ENCODE measurements around the gene DYNC1LI1. TPM values are rescaled to one million over a fixed set of nuclear protein-coding genes. Genes with fewer than 3 reads are reported as not detected.

Gene DYNC1LI1
- total and polyA plus RNA-seq, 2 experiments from 2014 or later: 45.1 to 48.0 TPM

DNA sequence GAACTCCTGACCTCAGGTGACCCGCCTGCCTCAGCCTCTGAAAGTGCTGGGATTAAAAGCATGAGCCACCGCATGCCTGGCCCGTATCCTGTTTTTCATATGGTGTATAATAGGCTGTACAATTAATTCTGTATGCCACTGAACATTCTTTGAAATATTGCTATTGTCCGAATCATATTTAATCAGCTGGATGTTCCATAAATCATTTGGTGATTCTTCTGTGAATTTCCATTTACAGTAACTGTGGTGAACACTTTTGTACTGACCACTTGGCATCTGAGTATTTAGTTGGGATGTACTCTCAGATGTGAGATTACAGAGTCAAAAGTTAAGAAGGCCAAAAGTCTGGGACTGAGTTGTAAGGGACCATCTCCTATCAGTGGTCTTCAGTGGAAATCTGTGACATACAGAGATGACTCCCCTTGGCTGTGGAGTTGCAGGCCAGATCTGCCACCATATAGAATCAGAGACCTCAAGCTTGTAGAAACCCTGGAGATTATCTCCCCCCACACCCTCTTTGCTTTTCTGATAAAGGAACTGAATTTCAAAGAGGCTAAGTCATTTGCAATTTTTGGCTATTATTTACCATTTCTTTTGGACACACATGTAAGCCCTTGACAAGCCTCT is 25.7 kb upstream of the DYNC1LI1 start:
- no peaks in the 10 kb centered on the region for H3K36me3 ChIP-seq (ENCODE audit: insufficient read depth)
- H3K36me3 Mint-ChIP-seq (ENCODE audit: low read depth): no peaks in the 10 kb centered on the region
- H4K20me1 ChIP-seq (replicated peaks; ENCODE audit: insufficient read depth): no peaks in the 10 kb centered on the region
- H3K9me2 ChIP-seq (ENCODE audit: insufficient read depth): no peaks in the 10 kb centered on the region
- TF ChIP-seq, protein P1, sequence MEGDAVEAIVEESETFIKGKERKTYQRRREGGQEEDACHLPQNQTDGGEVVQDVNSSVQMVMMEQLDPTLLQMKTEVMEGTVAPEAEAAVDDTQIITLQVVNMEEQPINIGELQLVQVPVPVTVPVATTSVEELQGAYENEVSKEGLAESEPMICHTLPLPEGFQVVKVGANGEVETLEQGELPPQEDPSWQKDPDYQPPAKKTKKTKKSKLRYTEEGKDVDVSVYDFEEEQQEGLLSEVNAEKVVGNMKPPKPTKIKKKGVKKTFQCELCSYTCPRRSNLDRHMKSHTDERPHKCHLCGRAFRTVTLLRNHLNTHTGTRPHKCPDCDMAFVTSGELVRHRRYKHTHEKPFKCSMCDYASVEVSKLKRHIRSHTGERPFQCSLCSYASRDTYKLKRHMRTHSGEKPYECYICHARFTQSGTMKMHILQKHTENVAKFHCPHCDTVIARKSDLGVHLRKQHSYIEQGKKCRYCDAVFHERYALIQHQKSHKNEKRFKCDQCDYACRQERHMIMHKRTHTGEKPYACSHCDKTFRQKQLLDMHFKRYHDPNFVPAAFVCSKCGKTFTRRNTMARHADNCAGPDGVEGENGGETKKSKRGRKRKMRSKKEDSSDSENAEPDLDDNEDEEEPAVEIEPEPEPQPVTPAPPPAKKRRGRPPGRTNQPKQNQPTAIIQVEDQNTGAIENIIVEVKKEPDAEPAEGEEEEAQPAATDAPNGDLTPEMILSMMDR (conservative IDR thresholded peaks at IDR 0.05; ENCODE audit: low read depth in 2 of 2): no peak
- H3K4me1 Mint-ChIP-seq: peaks cover 33% of the 10 kb centered on the region
- 0 out of 2 replicates have a peak, but pooled peaks cover 4% of the 10 kb centered on the region for H3K27me3 ChIP-seq (ENCODE audit: insufficient read depth)
- no peak overlapping the region for H3K27ac Mint-ChIP-seq
- no peak for DNase-seq (ENCODE audit: low spot score)
- no peak overlapping the region for H3K27ac ChIP-seq (ENCODE audit: low read depth)
- H3K27me3 Mint-ChIP-seq (ENCODE audit: insufficient read depth, low read depth, poor library complexity): peaks cover 5% of the 10 kb centered on the region
- peaks cover 29% of the 10 kb centered on the region for H3K4me1 ChIP-seq (ENCODE audit: insufficient read depth)
- no peaks in the 10 kb centered on the region for H3F3A ChIP-seq (replicated peaks; ENCODE audit: low read depth)
- H3K4me3 ChIP-seq: no peak overlapping the region
- no peak for ATAC-seq
- H3K79me2 ChIP-seq (replicated peaks; ENCODE audit: insufficient read depth): no peaks in the 10 kb centered on the region
- no peak overlapping the region for H3K4me3 Mint-ChIP-seq
- H2AFZ ChIP-seq: no peak overlapping the region
- H3K9me3 Mint-ChIP-seq: no peaks in the 10 kb centered on the region
- no peak overlapping the region for H3K4me2 ChIP-seq

DNA sequence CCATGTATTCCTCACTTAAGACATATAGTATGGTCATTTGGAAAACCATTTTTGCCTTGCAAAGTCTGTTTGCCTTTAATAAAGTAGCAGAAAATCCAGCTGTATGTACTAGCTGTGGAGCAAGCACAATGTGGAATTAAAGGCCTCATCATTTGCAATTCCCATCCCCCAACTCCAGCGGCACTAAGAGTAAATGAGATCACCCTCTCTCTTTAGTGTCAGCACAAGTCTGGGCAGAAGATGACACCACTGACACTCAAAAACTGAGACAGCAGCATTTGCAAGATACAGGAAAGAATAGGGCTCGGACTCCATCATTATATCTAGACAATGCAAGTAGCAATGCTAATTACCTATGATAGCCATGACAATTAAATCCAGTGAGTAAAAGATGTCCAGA is 24.7 kb upstream of the DYNC1LI1 start:
- Mint-ChIP-seq H3K27ac (no peak overlapping the region), H3K9me3 (no peaks in the 10 kb centered on the region)
- H3K27ac ChIP-seq (ENCODE audit: low read depth): no peak overlapping the region
- TF ChIP-seq, protein P2, sequence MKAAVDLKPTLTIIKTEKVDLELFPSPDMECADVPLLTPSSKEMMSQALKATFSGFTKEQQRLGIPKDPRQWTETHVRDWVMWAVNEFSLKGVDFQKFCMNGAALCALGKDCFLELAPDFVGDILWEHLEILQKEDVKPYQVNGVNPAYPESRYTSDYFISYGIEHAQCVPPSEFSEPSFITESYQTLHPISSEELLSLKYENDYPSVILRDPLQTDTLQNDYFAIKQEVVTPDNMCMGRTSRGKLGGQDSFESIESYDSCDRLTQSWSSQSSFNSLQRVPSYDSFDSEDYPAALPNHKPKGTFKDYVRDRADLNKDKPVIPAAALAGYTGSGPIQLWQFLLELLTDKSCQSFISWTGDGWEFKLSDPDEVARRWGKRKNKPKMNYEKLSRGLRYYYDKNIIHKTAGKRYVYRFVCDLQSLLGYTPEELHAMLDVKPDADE (IDR thresholded peaks at IDR 0.05): no peak
- TF ChIP-seq POLR2AphosphoS5 (IDR thresholded peaks at IDR 0.05; ENCODE audit: low read depth): no peak
- TF ChIP-seq, protein P1 (conservative IDR thresholded peaks at IDR 0.05; ENCODE audit: low read depth in 2 of 2): no peak
- TF ChIP-seq EZH2phosphoT487 (IDR thresholded peaks at IDR 0.05; ENCODE audit: unreplicated experiment): no peak
- no peak for TF ChIP-seq ZNF331 (CRISPR knock-in tag; IDR thresholded peaks at IDR 0.05; ENCODE audit: low read depth)
- TF ChIP-seq, protein P3, sequence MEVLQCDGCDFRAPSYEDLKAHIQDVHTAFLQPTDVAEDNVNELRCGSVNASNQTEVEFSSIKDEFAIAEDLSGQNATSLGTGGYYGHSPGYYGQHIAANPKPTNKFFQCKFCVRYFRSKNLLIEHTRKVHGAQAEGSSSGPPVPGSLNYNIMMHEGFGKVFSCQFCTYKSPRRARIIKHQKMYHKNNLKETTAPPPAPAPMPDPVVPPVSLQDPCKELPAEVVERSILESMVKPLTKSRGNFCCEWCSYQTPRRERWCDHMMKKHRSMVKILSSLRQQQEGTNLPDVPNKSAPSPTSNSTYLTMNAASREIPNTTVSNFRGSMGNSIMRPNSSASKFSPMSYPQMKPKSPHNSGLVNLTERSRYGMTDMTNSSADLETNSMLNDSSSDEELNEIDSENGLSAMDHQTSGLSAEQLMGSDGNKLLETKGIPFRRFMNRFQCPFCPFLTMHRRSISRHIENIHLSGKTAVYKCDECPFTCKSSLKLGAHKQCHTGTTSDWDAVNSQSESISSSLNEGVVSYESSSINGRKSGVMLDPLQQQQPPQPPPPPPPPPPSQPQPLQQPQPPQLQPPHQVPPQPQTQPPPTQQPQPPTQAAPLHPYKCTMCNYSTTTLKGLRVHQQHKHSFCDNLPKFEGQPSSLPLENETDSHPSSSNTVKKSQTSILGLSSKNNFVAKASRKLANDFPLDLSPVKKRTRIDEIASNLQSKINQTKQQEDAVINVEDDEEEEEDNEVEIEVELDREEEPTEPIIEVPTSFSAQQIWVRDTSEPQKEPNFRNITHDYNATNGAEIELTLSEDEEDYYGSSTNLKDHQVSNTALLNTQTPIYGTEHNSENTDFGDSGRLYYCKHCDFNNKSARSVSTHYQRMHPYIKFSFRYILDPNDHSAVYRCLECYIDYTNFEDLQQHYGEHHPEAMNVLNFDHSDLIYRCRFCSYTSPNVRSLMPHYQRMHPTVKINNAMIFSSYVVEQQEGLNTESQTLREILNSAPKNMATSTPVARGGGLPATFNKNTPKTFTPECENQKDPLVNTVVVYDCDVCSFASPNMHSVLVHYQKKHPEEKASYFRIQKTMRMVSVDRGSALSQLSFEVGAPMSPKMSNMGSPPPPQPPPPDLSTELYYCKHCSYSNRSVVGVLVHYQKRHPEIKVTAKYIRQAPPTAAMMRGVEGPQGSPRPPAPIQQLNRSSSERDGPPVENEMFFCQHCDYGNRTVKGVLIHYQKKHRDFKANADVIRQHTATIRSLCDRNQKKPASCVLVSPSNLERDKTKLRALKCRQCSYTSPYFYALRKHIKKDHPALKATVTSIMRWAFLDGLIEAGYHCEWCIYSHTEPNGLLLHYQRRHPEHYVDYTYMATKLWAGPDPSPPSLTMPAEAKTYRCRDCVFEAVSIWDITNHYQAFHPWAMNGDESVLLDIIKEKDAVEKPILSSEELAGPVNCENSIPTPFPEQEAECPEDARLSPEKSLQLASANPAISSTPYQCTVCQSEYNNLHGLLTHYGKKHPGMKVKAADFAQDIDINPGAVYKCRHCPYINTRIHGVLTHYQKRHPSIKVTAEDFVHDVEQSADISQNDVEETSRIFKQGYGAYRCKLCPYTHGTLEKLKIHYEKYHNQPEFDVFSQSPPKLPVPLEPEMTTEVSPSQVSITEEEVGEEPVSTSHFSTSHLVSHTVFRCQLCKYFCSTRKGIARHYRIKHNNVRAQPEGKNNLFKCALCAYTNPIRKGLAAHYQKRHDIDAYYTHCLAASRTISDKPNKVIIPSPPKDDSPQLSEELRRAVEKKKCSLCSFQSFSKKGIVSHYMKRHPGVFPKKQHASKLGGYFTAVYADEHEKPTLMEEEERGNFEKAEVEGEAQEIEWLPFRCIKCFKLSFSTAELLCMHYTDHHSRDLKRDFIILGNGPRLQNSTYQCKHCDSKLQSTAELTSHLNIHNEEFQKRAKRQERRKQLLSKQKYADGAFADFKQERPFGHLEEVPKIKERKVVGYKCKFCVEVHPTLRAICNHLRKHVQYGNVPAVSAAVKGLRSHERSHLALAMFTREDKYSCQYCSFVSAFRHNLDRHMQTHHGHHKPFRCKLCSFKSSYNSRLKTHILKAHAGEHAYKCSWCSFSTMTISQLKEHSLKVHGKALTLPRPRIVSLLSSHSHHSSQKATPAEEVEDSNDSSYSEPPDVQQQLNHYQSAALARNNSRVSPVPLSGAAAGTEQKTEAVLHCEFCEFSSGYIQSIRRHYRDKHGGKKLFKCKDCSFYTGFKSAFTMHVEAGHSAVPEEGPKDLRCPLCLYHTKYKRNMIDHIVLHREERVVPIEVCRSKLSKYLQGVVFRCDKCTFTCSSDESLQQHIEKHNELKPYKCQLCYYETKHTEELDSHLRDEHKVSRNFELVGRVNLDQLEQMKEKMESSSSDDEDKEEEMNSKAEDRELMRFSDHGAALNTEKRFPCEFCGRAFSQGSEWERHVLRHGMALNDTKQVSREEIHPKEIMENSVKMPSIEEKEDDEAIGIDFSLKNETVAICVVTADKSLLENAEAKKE (CRISPR knock-in tag; IDR thresholded peaks at IDR 0.05): no peak
- no peak for TF ChIP-seq EZH2 (IDR thresholded peaks at IDR 0.05; ENCODE audit: low read depth, unreplicated experiment)
- no peak for TF ChIP-seq JUNB (IDR thresholded peaks at IDR 0.05; ENCODE audit: unreplicated experiment)
- no peak for TF ChIP-seq ZNF114 (CRISPR knock-in tag; IDR thresholded peaks at IDR 0.05)

More for the DNA sequence above, 24.7 kb upstream of the DYNC1LI1 start:
- H3K27me3 Mint-ChIP-seq (ENCODE audit: insufficient read depth, low read depth, poor library complexity): peaks cover 7% of the 10 kb centered on the region
- peaks cover 35% of the 10 kb centered on the region for H3K4me1 Mint-ChIP-seq
- no peak overlapping the region for H2AFZ ChIP-seq
- ATAC-seq (no peak), DNase-seq (ENCODE audit: low spot score) (no peak)
- peak overlapping the region; percentile 52; the same call in 1 of the 2 replicates for H3K4me2 ChIP-seq
- H3K27me3 ChIP-seq (ENCODE audit: insufficient read depth): 0 out of 2 replicates have a peak, but pooled peaks cover 6% of the 10 kb centered on the region
- H4K20me1 ChIP-seq (replicated peaks; ENCODE audit: insufficient read depth): no peaks in the 10 kb centered on the region
- H3K4me3 ChIP-seq: no peak overlapping the region
- peaks cover 31% of the 10 kb centered on the region for H3K4me1 ChIP-seq (ENCODE audit: insufficient read depth)
- H3K36me3 Mint-ChIP-seq (ENCODE audit: low read depth): no peaks in the 10 kb centered on the region
- no peaks in the 10 kb centered on the region for H3F3A ChIP-seq (replicated peaks; ENCODE audit: low read depth)
- H3K4me3 Mint-ChIP-seq: no peak overlapping the region
- no peaks in the 10 kb centered on the region for H3K9me2 ChIP-seq (ENCODE audit: insufficient read depth)
- no peaks in the 10 kb centered on the region for H3K36me3 ChIP-seq (ENCODE audit: insufficient read depth)
- H3K79me2 ChIP-seq (replicated peaks; ENCODE audit: insufficient read depth): no peaks in the 10 kb centered on the region

Data from GM23338 (cell line).